OCI-LY1 (cell line): ENCODE data around the gene CMTM4.

Source experiments
- EZH2 ChIP-seq: fragments of 200-600 bp; sonication (generic), shearing (Covaris generic); IDR thresholded peaks from 2 replicates; pipeline ENCODE4 v1.8.0; 2017; ENCODE audit warnings: borderline replicate concordance, mixed run types, mild to moderate bottlenecking, antibody characterized with exemption, low read length, moderate library complexity, mixed read lengths
- TF ChIP-seq, protein P1 (sequence below): fragments of 200-600 bp; sonication (generic), shearing (Covaris generic); IDR thresholded peaks from 2 replicates; pipeline ENCODE4 v1.5.1; 2017; ENCODE audit warnings: mild to moderate bottlenecking, antibody characterized with exemption, low read length, moderate library complexity, mixed read lengths

DNA sequence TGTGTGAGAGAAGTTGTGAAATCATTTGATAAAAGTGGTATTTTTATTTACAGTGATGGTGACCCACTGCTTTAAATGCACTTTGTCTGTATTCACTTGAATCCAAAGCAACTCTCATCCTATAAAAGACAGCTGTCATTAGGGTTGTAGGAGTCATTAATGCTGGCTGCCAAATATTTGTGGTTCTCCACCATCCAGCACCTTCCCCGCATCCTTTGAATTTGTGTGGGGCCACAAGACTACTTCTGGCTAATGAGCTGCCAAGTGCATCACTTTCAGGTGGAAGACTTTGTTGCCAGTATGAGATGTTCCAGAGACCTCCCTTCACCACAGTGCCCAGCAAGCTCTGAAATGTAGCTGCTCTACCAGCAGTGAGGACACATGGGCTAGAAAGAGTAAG lies 48.7 kb downstream of the CMTM4 start:
- TF ChIP-seq, protein P1, sequence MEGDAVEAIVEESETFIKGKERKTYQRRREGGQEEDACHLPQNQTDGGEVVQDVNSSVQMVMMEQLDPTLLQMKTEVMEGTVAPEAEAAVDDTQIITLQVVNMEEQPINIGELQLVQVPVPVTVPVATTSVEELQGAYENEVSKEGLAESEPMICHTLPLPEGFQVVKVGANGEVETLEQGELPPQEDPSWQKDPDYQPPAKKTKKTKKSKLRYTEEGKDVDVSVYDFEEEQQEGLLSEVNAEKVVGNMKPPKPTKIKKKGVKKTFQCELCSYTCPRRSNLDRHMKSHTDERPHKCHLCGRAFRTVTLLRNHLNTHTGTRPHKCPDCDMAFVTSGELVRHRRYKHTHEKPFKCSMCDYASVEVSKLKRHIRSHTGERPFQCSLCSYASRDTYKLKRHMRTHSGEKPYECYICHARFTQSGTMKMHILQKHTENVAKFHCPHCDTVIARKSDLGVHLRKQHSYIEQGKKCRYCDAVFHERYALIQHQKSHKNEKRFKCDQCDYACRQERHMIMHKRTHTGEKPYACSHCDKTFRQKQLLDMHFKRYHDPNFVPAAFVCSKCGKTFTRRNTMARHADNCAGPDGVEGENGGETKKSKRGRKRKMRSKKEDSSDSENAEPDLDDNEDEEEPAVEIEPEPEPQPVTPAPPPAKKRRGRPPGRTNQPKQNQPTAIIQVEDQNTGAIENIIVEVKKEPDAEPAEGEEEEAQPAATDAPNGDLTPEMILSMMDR = no peak
- no peak for TF ChIP-seq EZH2
